ENCODE data around the gene SH3TC1. TPM values are rescaled to one million over a fixed set of nuclear protein-coding genes. Genes with fewer than 3 reads are reported as not detected.

Gene SH3TC1
- total and polyA plus RNA-seq, 2 of the 13 experiments (the other 11 are each of a cell fraction or from before 2014, with no cell fraction given) = 14.9 to 21.8 TPM

DNA sequence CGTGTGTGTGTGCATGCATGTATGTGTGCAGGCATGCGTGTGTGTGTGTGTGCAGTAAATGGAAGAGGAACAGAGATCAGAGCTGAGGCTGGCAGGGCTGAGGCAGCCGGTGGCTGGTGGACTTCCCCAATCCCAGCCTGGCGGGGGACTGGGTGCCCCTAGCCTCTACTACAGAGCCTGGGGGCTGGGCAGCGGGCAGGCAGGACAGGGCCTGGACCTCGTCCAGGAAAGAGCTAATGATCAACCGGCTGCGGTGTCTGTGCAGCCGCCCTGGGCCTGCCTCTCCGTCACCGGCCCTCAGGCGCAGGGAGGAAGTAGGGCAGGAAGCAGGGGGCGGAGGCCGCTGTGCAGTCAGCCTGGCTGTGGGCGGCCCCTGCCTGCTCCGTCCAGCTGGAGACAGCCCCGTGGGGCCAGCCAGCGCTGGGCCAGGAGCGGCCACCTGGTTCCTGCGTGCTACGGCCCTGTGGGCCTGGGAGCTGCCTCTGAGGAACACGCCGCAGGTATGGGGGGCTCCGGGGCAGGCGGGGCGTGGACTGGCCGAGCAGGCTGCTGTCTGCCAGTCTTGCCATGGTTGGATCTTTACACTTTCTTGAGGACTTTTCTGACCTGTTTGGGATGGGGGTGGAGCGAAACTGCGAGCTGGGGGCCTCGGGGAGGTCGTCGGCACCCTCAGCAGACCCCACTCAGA lies at the start of gene SH3TC1 (continued):
- TF ChIP-seq ZBTB40 (IDR thresholded peaks at IDR 0.05) (no peak), ZBTB40 (CRISPR knock-in tag; IDR thresholded peaks at IDR 0.05) (peak; percentile 89), TEAD3 (CRISPR knock-in tag; optimal IDR thresholded peaks at IDR 0.05; ENCODE audit: borderline replicate concordance) (peak; percentile 80), KLF13 (CRISPR knock-in tag; IDR thresholded peaks at IDR 0.05) (no peak), ADNP (CRISPR knock-in tag; IDR thresholded peaks at IDR 0.05) (no peak), MAZ (IDR thresholded peaks at IDR 0.05; ENCODE audit: borderline replicate concordance, low read depth, low read length) (peak; percentile 44; the same call in 1 of the 2 replicates), MAZ (CRISPR knock-in tag; IDR thresholded peaks at IDR 0.05; ENCODE audit: low read depth) (peak; percentile 76), GLI4 (CRISPR knock-in tag; IDR thresholded peaks at IDR 0.05; ENCODE audit: borderline replicate concordance) (no peak), ZNF264 (CRISPR knock-in tag; IDR thresholded peaks at IDR 0.05) (peak; percentile 61), SATB2 (CRISPR knock-in tag; IDR thresholded peaks at IDR 0.05) (no peak), THAP7 (CRISPR knock-in tag; IDR thresholded peaks at IDR 0.05) (peak; percentile 85; the same call in 1 of the 2 replicates), ZBTB21 (CRISPR knock-in tag; IDR thresholded peaks at IDR 0.05) (peak; percentile 50; the same call in 1 of the 2 replicates), MXD4 (CRISPR knock-in tag; IDR thresholded peaks at IDR 0.05) (peak; percentile 81; the same call in 1 of the 2 replicates), RXRA (CRISPR knock-in tag; IDR thresholded peaks at IDR 0.05) (peak; percentile 60; the same call in 1 of the 2 replicates), MIXL1 (CRISPR knock-in tag; IDR thresholded peaks at IDR 0.05) (peak; percentile 79), SIX1 (CRISPR knock-in tag; IDR thresholded peaks at IDR 0.05; ENCODE audit: borderline replicate concordance) (0 out of 2 replicates have a peak, but pooled peaks have one; percentile 16)
- TF ChIP-seq, protein P1, sequence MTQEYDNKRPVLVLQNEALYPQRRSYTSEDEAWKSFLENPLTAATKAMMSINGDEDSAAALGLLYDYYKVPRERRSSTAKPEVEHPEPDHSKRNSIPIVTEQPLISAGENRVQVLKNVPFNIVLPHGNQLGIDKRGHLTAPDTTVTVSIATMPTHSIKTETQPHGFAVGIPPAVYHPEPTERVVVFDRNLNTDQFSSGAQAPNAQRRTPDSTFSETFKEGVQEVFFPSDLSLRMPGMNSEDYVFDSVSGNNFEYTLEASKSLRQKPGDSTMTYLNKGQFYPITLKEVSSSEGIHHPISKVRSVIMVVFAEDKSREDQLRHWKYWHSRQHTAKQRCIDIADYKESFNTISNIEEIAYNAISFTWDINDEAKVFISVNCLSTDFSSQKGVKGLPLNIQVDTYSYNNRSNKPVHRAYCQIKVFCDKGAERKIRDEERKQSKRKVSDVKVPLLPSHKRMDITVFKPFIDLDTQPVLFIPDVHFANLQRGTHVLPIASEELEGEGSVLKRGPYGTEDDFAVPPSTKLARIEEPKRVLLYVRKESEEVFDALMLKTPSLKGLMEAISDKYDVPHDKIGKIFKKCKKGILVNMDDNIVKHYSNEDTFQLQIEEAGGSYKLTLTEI (CRISPR knock-in tag; conservative IDR thresholded peaks at IDR 0.05) = no peak

Data from HepG2 (cell line).